GM19438 (cell line): ENCODE measurements around the gene MIER3.

ENCODE experiments used
- ATAC-seq: cut with Tn5 transposase; IDR thresholded peaks from one replicate; pipeline ENCODE4 v1.9.1; 2021; ENCODE audit warnings: low read depth; ENCODE audit not compliant: unreplicated experiment

MIER3 gene

GRCh38 chr5:56961746-56962145 is 9.8 kb upstream of the MIER3 start:
- no peak for ATAC-seq

DNA sequence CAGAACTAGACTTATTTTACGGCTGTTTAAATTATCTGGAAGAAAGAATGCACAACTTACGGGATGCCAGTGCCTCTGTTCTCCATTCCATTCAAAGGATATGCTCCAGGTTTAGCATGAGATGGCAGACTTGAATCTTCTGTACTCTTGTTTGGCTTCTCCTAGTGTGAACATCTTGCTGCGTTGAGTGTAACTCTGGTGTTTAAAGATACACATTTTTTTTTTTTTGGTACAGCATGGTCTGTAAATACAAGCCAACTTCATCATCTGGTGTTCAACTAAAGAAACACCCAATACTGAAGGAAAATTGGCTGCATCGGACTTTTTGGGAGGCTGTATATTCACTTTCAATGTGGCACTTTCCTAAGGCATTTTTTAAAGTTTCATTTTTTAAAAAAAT is 7.4 kb upstream of the MIER3 start:
- ATAC-seq = no peak

- no peak for ATAC-seq
Measured at GRCh38 chr5:56958595-56958994, 6.7 kb upstream of the MIER3 start.

DNA sequence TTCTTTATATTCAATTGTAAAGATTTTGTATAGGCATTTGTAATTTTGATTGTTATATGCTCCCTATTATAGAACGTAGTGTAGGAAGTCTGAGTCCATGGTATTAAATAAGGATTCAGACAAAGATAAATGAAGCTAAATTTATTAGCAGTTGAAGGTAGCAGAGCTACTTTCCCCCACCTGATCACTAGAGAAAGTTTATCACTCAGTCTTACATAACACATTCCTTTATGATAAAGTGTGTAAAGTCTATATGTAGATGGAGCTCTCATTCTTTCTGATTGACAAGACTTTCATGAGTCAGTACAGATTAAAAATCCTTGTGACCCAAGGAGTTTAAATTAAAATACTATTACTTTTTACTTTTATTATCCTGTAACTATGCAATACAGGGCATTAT is 2.3 kb upstream of the MIER3 start:
- ATAC-seq = no peak

DNA sequence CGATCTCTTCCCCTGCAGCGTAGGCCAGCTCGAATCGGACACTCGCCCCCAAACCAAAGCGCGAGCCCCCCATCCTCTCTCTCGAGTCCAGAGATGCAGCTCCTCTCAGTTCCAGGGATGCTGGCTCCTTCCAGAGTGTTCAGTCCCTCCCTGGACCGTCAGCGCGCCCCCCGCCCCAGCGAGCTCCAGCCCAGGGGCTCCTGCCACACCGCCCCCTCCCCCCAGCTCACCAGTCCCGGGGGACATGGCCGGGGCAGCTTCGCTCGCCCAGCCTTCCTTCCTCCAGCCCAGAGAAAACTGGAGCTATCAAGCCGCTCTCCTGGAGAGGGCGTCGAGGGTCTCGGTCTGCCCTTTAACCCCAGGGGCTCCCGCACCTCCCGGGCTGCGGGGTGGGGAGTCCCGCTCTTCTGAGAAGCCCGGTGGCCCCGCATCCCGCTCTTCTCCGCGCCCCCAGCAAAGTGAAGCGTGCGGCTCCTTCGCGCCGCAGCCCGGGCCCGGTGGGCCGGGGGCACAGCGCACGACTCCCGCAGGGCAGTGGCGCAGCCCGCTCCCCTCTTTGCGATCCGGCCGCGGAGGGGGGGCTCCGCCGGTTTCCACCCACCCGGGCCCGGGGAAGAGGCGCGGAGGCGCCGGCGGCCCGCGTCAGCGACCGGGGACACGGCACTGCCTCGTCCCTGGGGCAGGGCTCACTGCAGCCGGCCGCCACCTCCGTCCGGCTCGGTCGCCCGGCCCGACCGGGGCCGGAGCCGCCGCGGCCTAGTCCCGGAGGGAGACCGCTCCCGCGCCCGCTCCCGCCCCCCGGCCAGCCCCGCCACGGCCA is 587 bp downstream of the MIER3 start:
- ATAC-seq = peak; percentile 41

DNA sequence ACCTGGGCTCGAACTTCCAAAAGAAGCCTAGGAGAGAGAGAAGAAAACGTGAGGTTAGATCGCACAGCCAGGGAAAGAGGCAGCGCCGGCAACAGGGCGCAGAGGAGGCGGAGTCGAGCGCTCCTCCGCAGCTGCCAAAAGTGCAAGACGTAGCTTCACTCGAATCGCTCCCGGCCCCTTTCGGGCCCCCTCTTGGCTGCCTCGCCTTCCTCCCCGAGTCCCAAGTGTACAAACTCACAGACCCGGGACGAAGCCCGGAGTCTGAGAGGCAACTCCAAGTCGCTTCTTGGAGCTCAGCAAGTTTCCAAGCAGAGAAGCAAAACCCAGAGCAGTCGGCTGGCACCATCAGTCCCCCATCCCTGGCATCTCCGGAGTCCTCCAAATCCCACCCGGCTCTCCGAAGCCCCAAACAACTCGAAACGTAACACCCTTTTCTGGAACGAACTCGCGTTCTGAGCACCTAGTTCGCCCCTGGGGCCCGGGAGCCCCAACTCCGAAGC is 1.2 kb downstream of the MIER3 start:
- ATAC-seq = peak; percentile 48

DNA sequence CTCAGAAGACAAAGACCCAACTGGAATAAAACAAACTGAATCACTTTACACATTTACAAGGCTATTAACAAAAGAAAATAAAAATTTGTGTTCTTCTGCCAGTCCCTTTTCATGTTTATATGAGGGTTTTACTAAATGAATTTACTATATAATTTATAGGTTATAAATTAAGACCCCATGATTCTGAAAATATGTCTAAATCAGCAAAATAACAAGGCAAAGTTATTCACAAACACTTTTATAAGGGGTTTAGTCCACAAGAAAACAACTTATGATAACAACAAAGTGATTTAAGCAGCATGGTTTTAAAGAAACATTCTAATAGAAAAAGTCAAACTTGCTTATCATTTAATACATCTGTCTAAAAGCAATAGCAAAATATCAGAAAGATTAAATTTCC is 4.9 kb downstream of the MIER3 start:
- ATAC-seq = no peak

- ATAC-seq = no peak
Measured at GRCh38 chr5:56941981-56942380, 9.9 kb downstream of the MIER3 start.

- ATAC-seq = no peak
Measured at GRCh38 chr5:56938858-56939257, 13.1 kb downstream of the MIER3 start.

DNA sequence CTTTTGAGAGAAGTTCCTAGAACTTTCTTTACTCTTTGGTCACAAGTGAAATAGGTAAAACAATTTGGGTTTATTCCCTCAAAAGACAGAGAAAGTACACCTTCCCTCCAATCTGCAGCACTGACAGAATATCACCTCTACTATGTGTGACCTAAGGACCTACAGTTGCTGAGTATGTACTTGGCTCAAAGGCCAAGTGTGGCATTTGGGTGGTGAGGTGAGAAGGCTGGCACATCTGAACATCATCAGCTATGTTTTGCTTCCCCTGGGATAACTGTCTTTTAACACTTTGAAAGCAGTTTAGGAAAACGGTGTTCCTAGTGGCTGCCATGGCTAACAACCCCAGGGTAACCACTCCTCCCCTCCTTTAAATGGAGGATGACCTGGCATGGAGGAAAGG is 17.6 kb downstream of the MIER3 start:
- ATAC-seq = no peak

- ATAC-seq = no peak
Measured at GRCh38 chr5:56922922-56923321, 29.0 kb downstream of the MIER3 start.

GRCh38 chr5:56919942-56920662 is 31.8 kb downstream of the MIER3 start:
- ATAC-seq = no peak

DNA sequence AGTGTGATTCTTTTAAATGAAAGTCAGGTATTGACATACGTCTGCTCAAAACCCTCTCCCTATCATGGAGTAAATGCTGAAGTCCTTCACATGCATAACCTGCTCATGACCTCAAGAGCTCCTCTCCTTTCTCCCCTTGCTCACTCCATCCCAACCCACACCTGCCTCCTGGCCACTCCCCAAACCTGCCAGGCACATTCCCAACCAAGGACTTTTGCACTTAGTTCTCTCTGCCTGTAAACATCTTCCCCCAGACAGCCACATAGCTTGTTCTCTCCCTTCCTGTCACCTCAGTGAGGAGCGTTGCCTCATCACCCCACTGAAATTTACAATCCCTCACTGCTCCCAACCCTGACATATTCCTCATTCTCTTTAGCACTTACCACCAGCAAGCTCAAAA is 33.9 kb downstream of the MIER3 start:
- no peak for ATAC-seq

DNA sequence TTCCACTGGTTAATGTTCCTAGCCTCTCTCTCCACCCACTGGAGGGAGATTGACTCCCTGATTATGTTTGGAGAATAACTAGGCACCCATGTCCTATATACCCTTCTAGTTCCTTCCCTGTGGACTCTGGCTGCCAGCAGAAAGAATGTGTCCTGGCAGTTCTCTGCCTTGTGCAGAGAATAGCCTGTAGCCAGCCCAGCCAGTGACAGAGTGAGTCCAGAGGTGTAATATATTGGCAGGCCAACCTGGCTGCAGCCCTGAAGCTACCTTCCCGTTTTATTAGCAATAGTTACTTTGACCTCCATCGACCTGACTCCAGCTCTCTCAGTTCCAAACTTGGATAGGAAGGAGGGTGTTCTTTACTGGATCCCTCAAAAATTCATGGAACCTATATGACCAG is 34.4 kb downstream of the MIER3 start:
- ATAC-seq = no peak

- ATAC-seq = no peak
Measured at GRCh38 chr5:56914678-56915077, 37.2 kb downstream of the MIER3 start.

- no peak for ATAC-seq
Measured at GRCh38 chr5:56913766-56914165, 38.2 kb downstream of the MIER3 start.

GRCh38 chr5:56910210-56910965 is 41.5 kb downstream of the MIER3 start:
- ATAC-seq = peak; percentile 23

GRCh38 chr5:56909294-56910209 is 42.4 kb downstream of the MIER3 start, which contains the start of gene SETD9:
SETD9 (plus strand) TSS chr5:56909596; CDS start chr5:56909646, 50 bp downstream.
- ATAC-seq = peak; percentile 86

DNA sequence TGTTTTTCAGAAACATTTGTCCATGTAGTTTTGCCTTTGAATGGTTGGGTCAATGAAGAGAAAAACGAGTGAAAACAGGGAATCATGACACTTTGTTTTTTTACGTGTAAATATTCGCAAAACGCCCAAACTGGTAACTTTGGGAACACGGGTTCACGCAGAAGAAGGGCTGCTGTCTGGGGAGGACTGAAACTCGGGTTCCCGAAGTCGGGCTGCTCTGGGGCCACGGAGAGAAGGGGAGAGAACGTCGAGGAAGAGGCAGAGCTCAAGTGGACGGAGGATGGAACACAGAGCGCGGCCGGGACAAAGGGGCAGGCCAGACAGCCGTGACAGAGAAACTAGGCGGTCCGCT is 43.0 kb downstream of the MIER3 start:
- peak; percentile 31 for ATAC-seq
